ENCODE results near the gene CNOT8.

GRCh38 chr5:154813736-154814135 lies 44.7 kb upstream of the CNOT8 start:
- TF ChIP-seq EZH2 (IDR thresholded peaks at IDR 0.05) (no peak), ATF3 (IDR thresholded peaks at IDR 0.05) (no peak), RAD21 (IDR thresholded peaks at IDR 0.05; ENCODE audit: low read depth) (no peak), CTCF (IDR thresholded peaks at IDR 0.05 in 2 of 3, conservative IDR thresholded peaks at IDR 0.05 in 1 of 3; ENCODE audit: borderline replicate concordance in 1 of 3, insufficient read depth in 1 of 3, low read depth in 2 of 3, low read length in 2 of 3) (no peak), POLR2A (IDR thresholded peaks at IDR 0.05; ENCODE audit: borderline replicate concordance, extremely low read depth, insufficient read depth, insufficient read length) (no peak), CEBPB (IDR thresholded peaks at IDR 0.05; ENCODE audit: low read depth) (no peak), ZFX (IDR thresholded peaks at IDR 0.05) (no peak), EZH2phosphoT487 (IDR thresholded peaks at IDR 0.05; ENCODE audit: borderline replicate concordance) (no peak), JUND (IDR thresholded peaks at IDR 0.05) (no peak), REST (IDR thresholded peaks at IDR 0.05; ENCODE audit: low read depth) (no peak)
- TF ChIP-seq, protein P1, sequence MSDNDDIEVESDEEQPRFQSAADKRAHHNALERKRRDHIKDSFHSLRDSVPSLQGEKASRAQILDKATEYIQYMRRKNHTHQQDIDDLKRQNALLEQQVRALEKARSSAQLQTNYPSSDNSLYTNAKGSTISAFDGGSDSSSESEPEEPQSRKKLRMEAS (IDR thresholded peaks at IDR 0.05), result no peak
